HG03432 (cell line): ENCODE data around the gene VPS9D1.
A peak's percentile ranks its signal among the peaks of the same experiment; 100 is the strongest.
"Not testable (repeated sequence)": the region's sequence is repeated elsewhere in the genome, so short reads cannot be mapped to it uniquely, and the experiment has no call there.

Experiments
- ATAC-seq: cut with Tn5 transposase; IDR thresholded peaks from one replicate; pipeline ENCODE4 v1.9.1; 2021; ENCODE audit warnings: mild to moderate bottlenecking, moderate library complexity; ENCODE audit not compliant: unreplicated experiment

Gene VPS9D1

DNA sequence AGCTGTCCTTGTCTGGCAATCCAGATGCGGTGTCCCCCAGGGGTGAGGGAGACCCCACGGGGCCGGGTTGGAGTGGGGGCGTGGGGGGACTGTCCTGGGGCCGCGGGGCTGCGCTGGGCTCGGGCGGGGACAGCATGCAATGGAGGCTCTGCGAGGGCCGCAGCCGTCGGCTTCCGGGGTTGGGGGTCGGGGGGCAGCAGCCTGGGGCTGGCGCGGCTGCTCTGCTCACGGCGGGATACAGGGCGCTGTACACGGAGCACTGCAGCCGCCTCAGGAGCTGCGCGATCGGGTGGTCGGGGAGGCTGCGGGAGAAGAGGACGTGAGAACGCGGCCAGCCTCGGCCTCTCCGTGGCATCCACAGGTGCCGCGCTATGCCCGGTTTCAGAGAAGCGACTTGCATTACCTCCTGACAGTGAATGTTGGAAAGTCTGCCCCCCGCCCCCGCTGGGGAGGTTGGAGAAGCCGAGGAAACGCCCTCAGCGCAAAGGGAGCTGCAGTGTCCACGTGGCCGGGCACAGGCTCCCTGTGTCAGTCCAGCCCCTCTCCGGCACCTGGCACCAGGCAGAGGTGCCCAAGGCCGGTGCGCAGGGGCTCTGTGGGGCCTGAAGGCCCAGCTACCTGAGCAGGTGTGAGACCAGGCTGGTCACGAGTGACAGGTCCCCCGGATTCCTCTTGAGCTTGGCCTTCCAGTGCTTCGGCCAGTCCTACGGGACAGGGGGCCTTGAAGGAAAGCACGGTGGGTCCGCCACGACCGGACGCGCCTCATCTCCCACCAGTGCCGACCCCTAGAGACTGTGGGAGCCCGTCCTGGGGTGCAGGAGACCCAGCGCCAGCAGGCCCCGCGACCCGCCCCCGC lies 9.8 kb downstream of the VPS9D1 start:
- no peak for ATAC-seq

DNA sequence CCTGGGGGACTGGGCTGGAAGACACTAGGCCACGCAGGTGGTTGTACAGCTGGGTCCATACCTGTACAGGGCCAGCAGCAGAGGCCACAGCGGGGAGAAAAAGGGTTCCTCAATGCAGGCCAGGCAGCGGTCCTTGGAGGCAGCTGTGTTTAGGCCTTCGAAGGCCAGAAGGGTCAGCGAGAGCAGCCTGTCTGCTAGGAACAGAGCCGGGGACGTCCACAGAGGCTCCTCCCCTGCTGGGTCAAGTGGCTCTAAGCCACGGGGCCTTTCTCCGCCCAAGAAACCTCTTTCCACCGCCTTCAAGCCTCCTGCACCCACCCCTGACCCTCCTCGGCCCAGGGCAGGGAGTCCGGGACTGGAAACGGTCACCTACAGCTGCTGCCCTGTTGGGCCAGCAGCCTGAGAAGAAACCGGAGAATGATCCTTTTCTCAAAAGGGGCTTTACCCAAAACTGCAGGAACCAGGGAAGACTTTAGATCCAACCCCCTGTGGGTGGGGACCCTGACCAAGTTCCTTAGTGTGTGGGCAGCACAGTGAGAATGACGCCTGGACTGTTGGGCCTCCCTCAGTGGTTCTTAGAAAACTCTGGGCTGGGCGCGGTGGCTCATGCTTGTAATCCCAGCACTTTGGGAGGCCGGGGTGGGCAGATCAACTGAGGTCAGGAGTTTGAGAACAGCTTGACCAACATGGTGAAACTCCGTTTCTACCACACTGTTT lies 10.8 kb downstream of the VPS9D1 start:
- ATAC-seq: no peak

DNA sequence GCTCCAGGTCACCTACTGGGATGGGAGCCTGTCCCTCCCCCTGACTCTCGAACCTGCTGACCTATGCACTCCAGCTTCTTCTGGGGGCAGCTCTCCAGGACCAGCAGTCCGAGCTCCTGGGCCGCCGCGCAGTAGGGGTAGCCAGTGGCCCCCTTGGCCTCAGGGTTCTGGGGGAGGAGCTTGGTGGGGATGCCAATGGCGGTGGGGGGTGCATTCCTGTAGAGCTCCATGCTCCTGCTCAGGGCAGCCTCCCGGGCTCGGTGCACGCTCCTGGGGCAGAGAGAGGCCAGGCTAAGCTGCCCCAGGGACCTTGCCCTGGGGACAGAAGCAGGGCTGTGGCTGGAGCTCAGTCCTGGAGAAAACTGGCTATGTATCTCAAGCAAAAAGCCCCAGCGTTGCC lies 11.5 kb downstream of the VPS9D1 start:
- ATAC-seq: no peak

- no peak for ATAC-seq
Measured at GRCh38 chr16:89708481-89708931, 12.2 kb downstream of the VPS9D1 start.

DNA sequence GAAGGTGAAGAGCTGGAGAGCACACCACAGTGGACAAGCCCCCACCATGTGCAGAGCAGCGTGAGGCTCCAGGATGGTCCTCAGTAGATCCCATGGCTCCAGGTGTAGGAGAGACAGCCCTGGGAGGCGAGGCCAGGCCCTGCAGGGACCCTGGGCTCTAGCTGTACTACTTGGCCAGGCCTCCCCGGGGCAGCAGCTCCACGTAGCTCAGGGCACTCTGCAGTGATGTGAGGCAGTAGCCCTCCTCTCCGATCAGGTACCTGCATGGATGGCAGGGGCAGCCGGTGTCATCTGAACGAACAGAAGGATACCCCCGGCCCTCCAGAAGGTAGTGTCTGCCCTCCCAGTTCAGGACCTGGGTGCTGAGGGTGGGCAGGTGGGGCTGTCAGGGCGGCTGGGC lies 13.0 kb downstream of the VPS9D1 start:
- no peak for ATAC-seq

- no peak for ATAC-seq
Measured at GRCh38 chr16:89706518-89707260, 14.0 kb downstream of the VPS9D1 start.

GRCh38 chr16:89705006-89705405 lies 15.7 kb downstream of the VPS9D1 start:
- no peak for ATAC-seq

- no peak for ATAC-seq
Measured at GRCh38 chr16:89704281-89704680, 16.4 kb downstream of the VPS9D1 start.

GRCh38 chr16:89701425-89702406 lies 19.0 kb downstream of the VPS9D1 start, which contains the start of gene SPATA2L:
Gene SPATA2L (minus strand): TSS chr16:89701705. CDS start chr16:89701232, 473 bp downstream.
- ATAC-seq: peak; percentile 62

GRCh38 chr16:89700649-89701424 lies 19.9 kb downstream of the VPS9D1 start:
- peak; percentile 18 for ATAC-seq

DNA sequence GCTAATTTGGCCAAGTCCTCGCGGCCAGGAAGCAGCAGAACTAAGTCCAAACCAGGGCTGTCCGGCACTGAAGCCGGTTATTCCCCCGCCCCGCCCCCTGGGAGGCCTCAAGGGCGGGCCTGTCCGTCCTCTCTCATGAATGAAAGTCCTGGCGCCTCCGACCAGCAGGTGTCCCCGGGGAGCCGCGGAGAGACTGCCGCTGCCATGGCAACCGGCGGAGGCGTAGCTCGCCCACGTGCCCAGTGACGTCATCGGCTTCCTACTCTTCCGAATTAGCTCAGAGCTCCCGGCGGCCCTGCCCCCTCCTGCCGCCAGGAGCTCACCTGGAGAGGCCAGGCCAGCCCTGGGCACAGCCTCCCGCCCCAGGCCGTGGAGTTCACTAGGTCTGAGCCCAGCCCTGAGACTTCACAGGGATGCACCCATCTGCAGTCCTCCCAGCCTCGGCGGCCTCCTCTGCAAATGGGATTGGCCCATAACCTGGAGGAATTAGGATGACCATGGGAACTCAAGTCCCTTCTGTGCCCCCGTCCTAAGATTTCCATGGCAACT lies 20.5 kb downstream of the VPS9D1 start:
- ATAC-seq: peak; percentile 44

DNA sequence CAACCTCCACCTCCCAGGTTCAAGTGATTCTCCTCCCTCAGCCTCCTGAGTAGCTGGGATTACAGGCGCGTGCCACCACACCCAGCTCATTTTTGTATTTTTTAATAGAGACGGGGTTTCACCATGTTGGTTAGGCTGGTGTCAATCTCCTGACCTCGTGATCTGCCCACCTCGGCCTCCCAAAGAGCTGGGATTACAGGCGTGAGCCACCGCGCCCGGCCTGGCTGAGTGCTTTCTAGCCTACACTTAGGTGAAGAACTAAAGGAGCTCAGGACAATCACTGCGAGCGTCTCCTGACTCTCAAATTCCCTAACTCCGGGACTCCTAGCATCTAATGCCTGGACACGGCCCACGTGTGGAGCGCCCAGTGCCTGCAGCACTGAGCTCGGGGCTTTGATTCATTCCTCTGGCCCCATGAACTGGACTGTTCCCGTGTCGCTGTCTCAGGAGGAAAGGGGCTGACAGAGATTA lies 21.0 kb downstream of the VPS9D1 start:
- not testable (repeated sequence) for ATAC-seq

DNA sequence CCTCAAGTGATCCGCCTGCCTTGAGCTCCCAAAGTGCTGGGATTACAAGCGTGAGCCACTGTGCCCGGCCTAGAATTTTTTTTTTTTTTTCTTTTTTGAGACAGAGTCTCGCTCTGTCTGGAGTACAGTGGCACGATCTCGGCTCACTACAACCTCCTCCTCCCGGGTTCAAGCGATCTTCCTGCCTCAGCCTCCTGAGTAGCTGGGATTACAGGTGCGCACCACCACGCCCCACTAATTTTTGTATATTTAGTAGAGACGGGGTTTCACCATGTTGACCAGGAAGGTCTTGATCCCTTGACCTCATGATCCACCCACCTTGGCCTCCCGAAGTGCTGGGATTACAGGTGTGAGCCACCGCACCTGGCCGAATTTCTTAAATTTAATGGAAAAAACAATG lies 22.0 kb downstream of the VPS9D1 start:
- ATAC-seq: not testable (repeated sequence)

DNA sequence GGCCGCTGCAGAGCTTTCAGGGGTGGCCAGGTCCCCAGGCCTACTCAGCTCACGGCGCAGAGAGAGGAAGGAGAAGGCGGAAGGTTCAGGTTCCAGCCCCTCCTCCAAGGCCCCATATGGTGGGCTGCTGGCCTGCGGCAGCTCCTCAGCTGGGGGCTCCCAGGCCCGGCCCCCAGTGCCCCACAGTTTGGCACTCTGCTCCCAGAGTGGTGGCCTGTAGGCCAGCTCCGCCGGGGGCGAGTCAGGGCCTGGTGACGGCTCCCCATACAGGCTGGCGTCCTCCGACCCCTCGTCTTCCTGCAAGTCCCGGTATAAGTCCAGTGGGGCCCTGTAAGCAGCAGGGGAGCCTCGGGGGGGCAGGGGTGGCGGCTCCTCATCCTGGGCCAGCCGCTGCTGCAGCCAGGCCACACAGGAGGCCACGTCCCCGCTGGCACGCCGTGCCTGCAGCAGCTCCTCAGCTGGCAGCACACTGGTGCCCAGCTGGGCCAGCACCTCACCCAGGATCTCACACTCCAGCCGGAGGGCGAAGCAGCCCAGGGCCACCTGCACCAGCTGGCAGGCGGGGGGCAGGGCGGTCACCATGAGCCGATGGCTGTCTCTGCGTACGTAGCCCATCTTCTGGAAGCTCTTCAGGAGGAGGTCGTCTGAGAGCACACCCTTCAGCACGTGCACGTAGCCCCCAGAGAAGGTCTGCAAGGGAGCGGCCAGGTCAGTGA lies 22.9 kb downstream of the VPS9D1 start:
- ATAC-seq: no peak

DNA sequence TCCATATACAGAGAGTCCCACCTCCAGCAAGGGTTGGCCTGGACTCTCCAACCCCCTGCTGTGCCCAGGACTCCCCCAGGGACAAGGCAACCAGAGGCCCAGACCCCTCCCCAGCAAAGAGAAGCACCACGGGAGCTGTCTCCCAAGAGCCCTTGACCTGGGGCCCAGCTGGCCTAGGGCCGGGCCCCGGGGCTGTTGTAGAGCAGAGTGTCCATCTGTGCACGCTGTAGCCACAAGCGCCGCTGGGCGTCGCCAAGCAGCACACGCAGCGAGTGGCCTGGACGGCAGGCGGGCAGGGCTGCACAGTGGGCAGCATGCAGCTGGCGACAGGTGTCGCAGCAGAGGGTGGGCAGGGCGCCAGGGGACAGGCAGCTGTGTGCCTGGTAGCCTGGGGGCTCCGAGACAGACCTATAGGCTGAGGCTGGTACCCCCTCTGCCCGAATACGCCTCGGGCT lies 23.5 kb downstream of the VPS9D1 start:
- ATAC-seq: no peak

DNA sequence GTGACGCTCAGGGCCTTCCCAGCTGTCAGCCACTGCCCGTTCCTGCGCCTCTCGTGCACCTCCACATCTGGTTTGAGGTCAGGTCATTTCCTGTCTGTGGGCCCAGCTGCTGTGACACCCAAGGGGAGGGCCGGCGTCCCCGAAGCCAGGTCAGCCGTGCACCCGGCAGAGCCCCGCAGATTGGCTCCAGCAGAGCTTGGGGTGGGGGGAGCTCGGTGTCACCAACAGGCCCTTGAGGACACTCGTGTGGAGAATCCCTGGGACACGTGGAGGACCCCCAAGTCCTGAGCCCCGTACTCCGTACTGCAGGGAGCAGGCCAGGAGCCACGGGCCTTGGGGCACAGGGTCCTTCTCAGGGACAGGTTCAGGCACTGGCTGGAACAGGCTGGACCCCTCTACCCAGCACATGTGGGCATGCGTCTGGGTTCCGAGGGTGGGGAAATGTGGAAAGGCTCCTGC lies 24.0 kb downstream of the VPS9D1 start:
- ATAC-seq: no peak

GRCh38 chr16:89695875-89696669 lies 24.6 kb downstream of the VPS9D1 start:
- no peak for ATAC-seq
